ENCODE data around the gene PIK3CB. TPM values are rescaled to one million over a fixed set of nuclear protein-coding genes. Genes with fewer than 3 reads are reported as not detected.
"Not testable (repeated sequence)": the region's sequence is repeated elsewhere in the genome, so short reads cannot be mapped to it uniquely, and the experiment has no call there.

The PIK3CB gene
- total RNA-seq, 2 experiments from 2014 or later = 15.5 to 16.7 TPM

DNA sequence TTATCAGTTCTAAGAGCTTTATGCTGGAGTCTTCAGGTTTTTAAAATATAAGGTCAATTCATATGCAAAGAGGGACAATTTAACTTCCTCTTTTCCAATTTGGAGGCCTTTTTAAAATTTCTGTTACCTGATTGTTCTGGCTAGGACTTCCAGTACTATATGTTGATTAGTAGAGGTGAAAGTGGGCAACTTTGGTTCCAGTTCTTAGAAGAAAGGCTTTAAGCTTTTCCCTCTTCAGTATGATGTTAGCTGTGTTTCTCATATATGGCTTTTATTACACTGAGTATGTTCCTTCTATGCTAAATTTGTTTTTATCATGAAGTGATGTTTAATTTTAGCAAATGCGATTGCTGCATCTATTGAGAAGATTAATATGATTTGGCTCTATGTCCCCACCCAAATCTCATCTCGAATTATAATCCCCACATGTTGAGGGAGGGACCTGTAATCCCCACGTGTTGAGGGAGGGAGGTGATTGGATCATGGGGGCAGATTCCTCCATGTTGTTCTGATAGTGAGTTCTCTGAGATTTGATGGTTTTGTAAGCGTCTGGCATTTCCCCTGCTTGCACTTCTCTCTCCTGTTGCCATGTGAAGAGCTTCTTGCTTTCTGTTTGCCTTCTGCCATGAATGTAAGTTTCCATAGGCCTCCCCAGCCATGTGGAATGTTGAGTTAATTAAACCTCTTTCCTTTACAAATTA lies 192.4 kb downstream of the PIK3CB start:
- Mint-ChIP-seq H3K36me3 (ENCODE audit: low read depth) (peaks cover 5% of the 10 kb centered on the region), H3K9me3 (peaks cover 35% of the 10 kb centered on the region), H3K27me3 (peaks cover 7% of the 10 kb centered on the region), H3K27ac (no peak overlapping the region), H3K4me3 (no peak overlapping the region), H3K4me1 (no peaks in the 10 kb centered on the region)
- CTCF ChIA-PET = no interaction called here
- no peak for DNase-seq
- POLR2A ChIA-PET = no interaction called here

DNA sequence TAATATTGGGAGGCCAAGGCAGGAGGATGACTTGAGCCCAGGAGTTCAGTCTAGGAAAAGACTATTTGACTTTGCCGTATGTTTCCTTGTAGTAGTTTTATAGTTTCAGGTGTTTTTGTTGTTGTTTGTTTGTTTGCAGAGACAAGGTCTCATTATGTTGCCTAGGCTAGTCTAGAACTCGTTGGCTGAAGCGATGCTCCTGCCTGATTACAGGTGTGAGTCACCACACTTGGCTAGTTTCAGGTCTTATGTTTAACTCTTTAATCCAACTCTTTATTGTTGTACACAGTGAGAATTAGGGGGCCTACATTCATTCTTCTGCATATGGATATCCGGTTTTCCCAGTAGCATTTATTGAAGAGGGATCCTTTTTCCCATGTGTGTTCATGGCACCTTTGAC lies 194.2 kb downstream of the PIK3CB start:
- Mint-ChIP-seq H3K9me3 (peaks cover 22% of the 10 kb centered on the region), H3K4me3 (no peak overlapping the region), H3K36me3 (ENCODE audit: low read depth) (no peaks in the 10 kb centered on the region), H3K4me1 (no peaks in the 10 kb centered on the region), H3K27ac (no peak overlapping the region), H3K27me3 (peaks cover under 1% of the 10 kb centered on the region)
- ChIA-PET POLR2A (no interaction called here), CTCF (no interaction called here)
- no peak for DNase-seq

GRCh38 chr3:138638641-138639040 lies 196.1 kb downstream of the PIK3CB start:
- peaks cover 15% of the 10 kb centered on the region for H3K9me3 Mint-ChIP-seq
- ChIA-PET POLR2A (no interaction called here), CTCF (interaction anchor here (0.6 kb wide), 1 partner anchor 829 kb away, joined by 3 read pairs; no protein-coding TSS in a partner anchor)
- H3K36me3 Mint-ChIP-seq (ENCODE audit: low read depth) = no peaks in the 10 kb centered on the region
- no peak for DNase-seq
- no peaks in the 10 kb centered on the region for H3K27me3 Mint-ChIP-seq
- H3K4me1 Mint-ChIP-seq = no peaks in the 10 kb centered on the region
- H3K4me3 Mint-ChIP-seq = no peak overlapping the region
- no peak overlapping the region for H3K27ac Mint-ChIP-seq

GRCh38 chr3:138629526-138629925 lies 205.2 kb downstream of the PIK3CB start:
- no peak for DNase-seq
- Mint-ChIP-seq H3K27me3 (no peaks in the 10 kb centered on the region), H3K4me1 (no peaks in the 10 kb centered on the region), H3K36me3 (ENCODE audit: low read depth) (no peaks in the 10 kb centered on the region), H3K27ac (no peak overlapping the region), H3K9me3 (no peaks in the 10 kb centered on the region), H3K4me3 (no peak overlapping the region)
- ChIA-PET POLR2A (no interaction called here), CTCF (no interaction called here)

GRCh38 chr3:138625707-138626365 lies 208.9 kb downstream of the PIK3CB start:
- Mint-ChIP-seq H3K27ac (no peak overlapping the region), H3K4me1 (peaks cover 3% of the 10 kb centered on the region), H3K4me3 (no peak overlapping the region), H3K9me3 (no peaks in the 10 kb centered on the region), H3K36me3 (ENCODE audit: low read depth) (no peaks in the 10 kb centered on the region), H3K27me3 (no peaks in the 10 kb centered on the region)
- POLR2A ChIA-PET = no interaction called here
- DNase-seq = no peak
- CTCF ChIA-PET = interaction anchor here (1.2 to 1.3 kb wide), 4 partner anchors 32 to 298 kb away, joined by 3 to 5 read pairs (median 3); partner anchors contain the start of gene CEP70

- ChIA-PET CTCF (interaction anchor here (1.2 kb wide), 1 partner anchor 291 kb away, joined by 5 read pairs; no protein-coding TSS in a partner anchor), POLR2A (no interaction called here)
- Mint-ChIP-seq H3K9me3 (no peaks in the 10 kb centered on the region), H3K4me3 (no peak overlapping the region), H3K27ac (no peak overlapping the region), H3K4me1 (peaks cover 3% of the 10 kb centered on the region), H3K27me3 (no peaks in the 10 kb centered on the region), H3K36me3 (ENCODE audit: low read depth) (no peaks in the 10 kb centered on the region)
- DNase-seq = no peak
Observed at GRCh38 chr3:138624518-138624917, 210.2 kb downstream of the PIK3CB start.

- CTCF ChIA-PET = no interaction called here
- Mint-ChIP-seq H3K27me3 (no peaks in the 10 kb centered on the region), H3K9me3 (no peaks in the 10 kb centered on the region), H3K27ac (no peak overlapping the region), H3K4me1 (peaks cover 3% of the 10 kb centered on the region), H3K4me3 (no peak overlapping the region), H3K36me3 (ENCODE audit: low read depth) (no peaks in the 10 kb centered on the region)
- no peak for DNase-seq
- POLR2A ChIA-PET = no interaction called here
Observed at GRCh38 chr3:138620431-138620830, 214.3 kb downstream of the PIK3CB start.

- H3K4me1 Mint-ChIP-seq = peaks cover 2% of the 10 kb centered on the region
- ChIA-PET CTCF (interaction anchor here (0.6 to 0.9 kb wide), 2 partner anchors 37 to 441 kb away, joined by 3 read pairs; no protein-coding TSS in a partner anchor), POLR2A (no interaction called here)
- no peaks in the 10 kb centered on the region for H3K36me3 Mint-ChIP-seq (ENCODE audit: low read depth)
- H3K9me3 Mint-ChIP-seq = no peaks in the 10 kb centered on the region
- H3K27me3 Mint-ChIP-seq = no peaks in the 10 kb centered on the region
- H3K4me3 Mint-ChIP-seq = no peak overlapping the region
- DNase-seq = no peak
- H3K27ac Mint-ChIP-seq = no peak overlapping the region
Observed at GRCh38 chr3:138615462-138615861, 219.3 kb downstream of the PIK3CB start.

GRCh38 chr3:138609898-138610266 lies 224.8 kb downstream of the PIK3CB start:
- H3K36me3 Mint-ChIP-seq (ENCODE audit: low read depth) = peaks cover 4% of the 10 kb centered on the region
- ChIA-PET CTCF (interaction anchor here (2.4 kb wide), 1 partner anchor 15 kb away, joined by 9 read pairs; the partner anchor contains the start of gene CEP70), POLR2A (no interaction called here)
- no peak for DNase-seq
- no peaks in the 10 kb centered on the region for H3K9me3 Mint-ChIP-seq
- peak overlapping the region; percentile 91 for H3K27ac Mint-ChIP-seq
- H3K27me3 Mint-ChIP-seq = peaks cover 3% of the 10 kb centered on the region
- H3K4me3 Mint-ChIP-seq = peak overlapping the region; percentile 76
- H3K4me1 Mint-ChIP-seq = peaks cover 18% of the 10 kb centered on the region

GRCh38 chr3:138608322-138609135 lies 226.2 kb downstream of the PIK3CB start, which contains the start of gene FAIM:
FAIM (plus strand) TSS chr3:138608771; CDS start chr3:138619727, 10,956 bp downstream.
- H3K27me3 Mint-ChIP-seq = peaks cover 3% of the 10 kb centered on the region
- peak within 1 kb of the TSS; percentile 91 for H3K27ac Mint-ChIP-seq
- peak within 1 kb of the TSS; percentile 76 for H3K4me3 Mint-ChIP-seq
- POLR2A ChIA-PET = no interaction called here
- DNase-seq = peak; percentile 66
- H3K4me1 Mint-ChIP-seq = peaks cover 18% of the 10 kb centered on the region
- peaks cover 9% of the 10 kb centered on the region for H3K36me3 Mint-ChIP-seq (ENCODE audit: low read depth)
- H3K9me3 Mint-ChIP-seq = no peaks in the 10 kb centered on the region
- CTCF ChIA-PET = interaction anchor here (0.7 kb wide), 2 partner anchors 307 to 327 kb away, joined by 3 read pairs; no protein-coding TSS in a partner anchor

- H3K27me3 Mint-ChIP-seq, H3K9me3 Mint-ChIP-seq, POLR2A ChIA-PET, DNase-seq, H3K4me1 Mint-ChIP-seq, H3K4me3 Mint-ChIP-seq, H3K27ac Mint-ChIP-seq, CTCF ChIA-PET: not testable (repeated sequence)
- H3K36me3 Mint-ChIP-seq (ENCODE audit: low read depth) = peaks cover 15% of the 10 kb centered on the region
Observed at GRCh38 chr3:138604106-138604595, 230.6 kb downstream of the PIK3CB start.

Data from activated CD4-positive, alpha-beta T cell treated with anti-CD3 and anti-CD28 coated beads, Interleukin-2, amount 10 ng/mL, durations not matched to agents 7 days and 5 days (primary cell).